NCI-H226 (cell line): ENCODE results near the gene EFCAB13.
A peak's percentile ranks its signal among the peaks of the same experiment; 100 is the strongest.
"Not testable (repeated sequence)": the region's sequence is repeated elsewhere in the genome, so short reads cannot be mapped to it uniquely, and the experiment has no call there.

ENCODE experiments used
- DNase-seq: peaks from one replicate; pipeline ENCODE4 v3.0.0-alpha.2; 2015

The EFCAB13 gene

GRCh38 chr17:47332287-47332686 lies 8.5 kb downstream of the EFCAB13 start:
- no peak for DNase-seq

GRCh38 chr17:47335101-47335936 lies 11.6 kb downstream of the EFCAB13 start:
- DNase-seq, result no peak

- no peak for DNase-seq
These were observed 14.3 kb downstream of the EFCAB13 start for GRCh38 chr17:47338026-47338425.

DNA sequence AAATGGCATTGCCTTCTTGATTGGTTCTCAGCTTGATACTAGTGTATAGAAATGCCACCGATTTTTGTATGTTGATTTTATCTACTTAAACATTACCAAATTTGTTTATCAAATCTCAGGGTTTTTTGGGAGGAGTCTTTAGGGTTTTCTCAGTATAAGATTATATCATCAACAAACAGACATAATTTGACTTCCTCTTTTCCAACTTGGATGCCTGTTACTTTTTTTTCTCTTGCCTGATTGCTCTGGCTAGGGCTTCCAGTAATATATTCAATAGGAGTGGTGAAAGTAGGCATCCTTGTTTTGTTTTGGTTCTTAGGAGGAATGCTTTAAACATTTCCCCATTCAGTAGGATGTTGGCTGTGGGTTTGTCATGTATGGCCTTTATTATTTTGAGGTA lies 29.1 kb downstream of the EFCAB13 start:
- no peak for DNase-seq

- DNase-seq, result no peak
These were observed 34.9 kb downstream of the EFCAB13 start for GRCh38 chr17:47358652-47359051.

GRCh38 chr17:47363171-47363570 lies 39.4 kb downstream of the EFCAB13 start:
- no peak for DNase-seq

GRCh38 chr17:47367257-47367656 lies 43.5 kb downstream of the EFCAB13 start:
- DNase-seq, result no peak

- no peak for DNase-seq
These were observed 44.5 kb downstream of the EFCAB13 start for GRCh38 chr17:47368262-47368661.

- DNase-seq, result not testable (repeated sequence)
These were observed 47.1 kb downstream of the EFCAB13 start for GRCh38 chr17:47370899-47371298.

- DNase-seq, result no peak
These were observed 49.2 kb downstream of the EFCAB13 start for GRCh38 chr17:47373002-47373401.

GRCh38 chr17:47376247-47376646 lies 52.5 kb downstream of the EFCAB13 start:
- DNase-seq, result no peak

DNA sequence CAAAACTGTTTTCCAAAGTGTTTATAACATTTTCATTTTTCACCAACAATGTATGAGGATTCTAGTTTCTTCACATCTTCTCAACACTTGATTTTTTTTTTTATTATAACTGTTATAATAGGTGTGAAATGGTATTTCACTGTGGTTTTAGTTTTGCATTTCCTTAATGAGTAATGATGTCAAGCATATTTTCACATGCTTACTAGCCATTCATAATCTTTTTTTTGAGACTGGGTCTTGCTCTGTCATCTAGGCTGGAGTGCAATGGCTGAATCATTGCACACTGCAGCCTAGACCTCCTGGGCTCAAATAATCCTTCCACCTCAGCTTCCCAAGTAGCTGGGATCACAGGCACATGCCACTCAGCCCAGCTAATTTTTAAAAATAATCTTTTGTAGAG lies 65.1 kb downstream of the EFCAB13 start:
- no peak for DNase-seq

DNA sequence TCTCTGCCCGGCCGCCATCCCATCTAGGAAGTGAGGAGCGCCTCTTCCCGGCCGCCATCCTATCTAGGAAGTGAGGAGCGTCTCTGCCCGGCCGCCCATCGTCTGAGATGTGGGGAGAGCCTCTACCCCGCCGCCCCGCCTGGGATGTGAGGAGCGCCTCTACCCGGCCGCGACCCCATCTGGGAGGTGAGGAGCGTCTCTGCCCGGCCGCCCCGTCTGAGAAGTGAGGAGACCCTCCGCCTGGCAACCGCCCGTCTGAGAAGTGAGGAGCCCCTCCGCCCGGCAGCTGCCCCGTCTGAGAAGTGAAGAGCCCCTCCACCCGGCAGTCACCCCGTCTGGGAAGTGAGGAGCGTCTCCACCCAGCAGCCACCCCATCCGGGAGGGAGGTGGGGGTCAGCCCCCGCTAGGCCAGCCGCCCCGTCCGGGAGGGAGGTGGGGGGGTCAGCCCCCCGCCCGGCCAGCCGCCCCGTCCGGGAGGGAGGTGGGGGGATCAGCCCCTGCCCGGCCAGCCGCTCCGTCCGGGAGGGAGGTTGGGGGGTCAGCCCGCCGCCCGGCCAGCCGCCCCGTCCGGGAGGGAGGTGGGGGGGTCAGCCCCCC lies 73.9 kb downstream of the EFCAB13 start:
- not testable (repeated sequence) for DNase-seq

DNA sequence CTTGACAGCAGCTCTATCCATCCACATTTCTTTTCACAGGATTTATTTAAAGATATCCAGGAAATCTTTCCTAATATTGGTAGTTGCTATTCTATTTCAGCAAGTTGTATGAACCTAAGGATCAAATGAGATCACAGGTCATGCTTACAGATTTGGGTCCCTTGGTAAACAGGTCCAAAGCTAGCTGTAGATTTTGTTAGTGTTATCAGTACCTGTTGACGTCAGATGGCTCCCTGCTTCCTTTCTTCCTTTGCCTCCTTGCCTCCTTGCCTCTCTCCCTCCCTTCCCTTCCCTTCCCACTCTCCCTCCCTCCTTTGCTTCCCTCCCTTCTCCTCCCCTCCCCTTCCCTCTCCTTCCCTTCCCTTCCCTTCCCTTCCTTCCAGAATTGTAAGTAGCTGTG lies 76.6 kb downstream of the EFCAB13 start:
- DNase-seq, result no peak

- DNase-seq, result no peak
These were observed 77.3 kb downstream of the EFCAB13 start for GRCh38 chr17:47401100-47401499.

- no peak for DNase-seq
These were observed 80.3 kb downstream of the EFCAB13 start for GRCh38 chr17:47404006-47404405.

DNA sequence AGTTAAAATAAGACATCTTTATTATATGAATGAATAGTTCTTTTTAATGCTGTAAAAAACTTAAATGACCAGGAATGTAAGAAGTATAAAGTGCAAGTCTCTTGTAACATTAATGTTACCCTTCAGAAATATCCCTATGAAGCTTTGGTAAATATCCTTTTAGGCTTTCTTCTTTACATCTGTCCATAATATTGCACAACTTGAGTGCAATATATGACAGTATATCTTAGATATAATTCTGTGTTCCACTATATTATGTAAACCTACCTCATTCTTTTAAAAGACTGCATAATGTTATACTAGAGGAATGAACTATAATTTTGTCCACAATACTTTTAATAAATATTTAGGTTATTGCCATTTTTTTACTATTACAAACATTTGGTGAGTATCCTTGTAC lies 81.1 kb downstream of the EFCAB13 start:
- no peak for DNase-seq

GRCh38 chr17:47413872-47414271 lies 90.1 kb downstream of the EFCAB13 start:
- DNase-seq, result no peak

GRCh38 chr17:47414612-47415011 lies 90.9 kb downstream of the EFCAB13 start:
- no peak for DNase-seq

GRCh38 chr17:47423406-47424295 lies 99.9 kb downstream of the EFCAB13 start:
- peak; percentile 53 for DNase-seq

DNA sequence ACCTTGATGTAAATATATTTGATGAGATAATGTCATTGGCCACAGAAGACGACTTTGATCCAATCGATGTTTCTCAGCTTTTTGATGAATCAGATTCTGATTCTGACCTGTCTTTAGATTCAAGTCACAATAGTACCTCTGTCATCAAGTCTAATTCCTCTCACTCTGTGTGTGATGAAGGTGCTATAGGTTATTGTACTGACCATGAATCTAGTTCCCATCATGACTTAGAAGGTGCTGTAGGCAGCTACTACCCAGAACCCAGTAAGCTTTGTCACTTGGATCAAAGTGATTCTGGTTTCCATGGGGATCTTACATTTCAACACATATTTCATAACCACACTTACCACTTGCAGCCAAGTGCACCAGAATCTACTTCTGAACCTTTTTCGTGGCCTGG lies 101.5 kb downstream of the EFCAB13 start:
- not testable (repeated sequence) for DNase-seq

GRCh38 chr17:47425887-47426635 lies 102.3 kb downstream of the EFCAB13 start:
- not testable (repeated sequence) for DNase-seq

DNA sequence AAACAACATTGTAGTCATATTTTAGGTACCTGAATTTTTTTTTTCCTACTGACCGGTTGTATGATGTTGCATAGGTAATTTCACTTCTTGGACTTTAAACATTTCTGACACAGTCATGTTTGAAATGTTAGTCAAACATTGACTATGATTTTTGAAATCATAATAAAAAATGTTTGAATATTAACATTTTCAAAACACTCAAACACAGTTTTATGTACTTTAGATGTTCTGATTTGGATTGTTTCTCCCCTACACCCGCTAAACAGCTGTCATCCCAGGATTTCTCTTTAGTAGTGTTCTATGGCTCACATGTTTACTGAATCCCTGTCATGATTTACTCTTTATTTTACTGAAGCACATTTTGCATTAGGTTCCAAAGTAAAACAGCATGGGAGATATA lies 104.2 kb downstream of the EFCAB13 start:
- DNase-seq, result no peak
